GM19240 (cell line): ENCODE measurements around the gene GAS7.
A peak's percentile ranks its signal among the peaks of the same experiment; 100 is the strongest.
"Not testable (repeated sequence)": the region's sequence is repeated elsewhere in the genome, so short reads cannot be mapped to it uniquely, and the experiment has no call there.

Source experiments
- DNase-seq: peaks from one replicate; pipeline ENCODE4 v3.0.0; 2011; ENCODE audit warnings: low spot score; ENCODE audit not compliant: insufficient read length

GAS7 gene

GRCh38 chr17:10075919-10076318 lies 122.5 kb downstream of the GAS7 start:
- DNase-seq, result no peak

- no peak for DNase-seq
Observed at GRCh38 chr17:10073941-10074340, 124.5 kb downstream of the GAS7 start.

DNA sequence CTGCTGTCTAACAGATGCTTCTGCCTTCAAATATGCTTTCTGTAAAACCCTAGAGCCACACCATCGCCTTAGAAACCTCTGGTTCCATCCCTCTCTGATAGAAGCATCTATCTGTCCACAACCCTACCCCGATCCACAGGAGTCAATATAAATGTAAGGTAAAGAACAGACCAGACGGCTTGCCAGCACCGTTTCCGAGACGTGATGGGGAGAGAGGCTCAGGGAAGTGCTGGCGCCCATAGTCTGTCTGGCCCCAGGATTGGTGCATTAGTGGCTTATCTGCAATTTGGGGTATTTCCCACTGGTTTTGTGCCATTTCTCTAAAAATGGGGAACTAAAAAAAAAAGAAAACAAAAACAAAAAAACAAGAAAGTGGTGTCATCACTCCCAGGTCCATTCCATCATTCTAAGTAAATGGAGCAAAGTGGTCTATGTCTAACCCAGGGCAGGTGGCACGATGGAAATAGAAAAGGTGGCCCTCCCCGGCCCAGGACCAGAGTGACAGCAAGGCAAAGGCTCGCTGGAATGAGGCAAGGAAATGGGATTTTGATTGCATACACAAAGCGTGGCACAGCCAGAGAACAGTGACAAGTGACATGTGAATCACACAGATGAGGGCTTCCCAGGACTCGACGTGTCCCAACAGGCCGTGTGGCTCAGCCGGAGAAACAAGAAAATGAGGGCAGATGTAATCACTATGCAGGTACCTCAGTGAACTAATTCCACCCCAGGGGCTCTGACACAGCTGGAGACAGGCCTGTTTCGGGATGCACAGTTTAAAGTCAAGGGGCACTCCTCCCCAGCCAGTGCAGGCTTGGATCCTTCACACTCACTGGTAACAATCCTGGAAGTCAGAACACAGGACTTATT lies 125.6 kb downstream of the GAS7 start:
- no peak for DNase-seq

DNA sequence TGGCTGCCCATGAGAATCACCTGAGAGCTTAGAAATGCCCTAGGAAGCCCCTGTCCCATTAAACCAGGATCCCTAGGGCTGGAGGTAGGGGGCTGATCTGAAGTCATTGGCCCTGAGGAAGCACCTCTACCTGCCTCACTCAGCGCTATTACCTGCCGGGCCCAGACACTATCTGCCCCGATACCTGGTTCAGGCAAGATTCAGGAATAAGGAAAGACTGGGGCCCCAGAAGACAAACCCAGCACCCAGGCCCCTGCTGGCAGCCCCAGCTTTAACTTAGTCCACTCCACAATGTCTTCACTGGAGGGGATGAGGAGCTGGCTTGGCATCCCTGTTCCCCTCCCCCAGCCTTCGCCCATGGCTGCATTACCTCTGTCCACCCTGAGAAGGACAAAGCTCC lies 126.3 kb downstream of the GAS7 start:
- no peak for DNase-seq

GRCh38 chr17:10071141-10071540 lies 127.3 kb downstream of the GAS7 start:
- no peak for DNase-seq

DNA sequence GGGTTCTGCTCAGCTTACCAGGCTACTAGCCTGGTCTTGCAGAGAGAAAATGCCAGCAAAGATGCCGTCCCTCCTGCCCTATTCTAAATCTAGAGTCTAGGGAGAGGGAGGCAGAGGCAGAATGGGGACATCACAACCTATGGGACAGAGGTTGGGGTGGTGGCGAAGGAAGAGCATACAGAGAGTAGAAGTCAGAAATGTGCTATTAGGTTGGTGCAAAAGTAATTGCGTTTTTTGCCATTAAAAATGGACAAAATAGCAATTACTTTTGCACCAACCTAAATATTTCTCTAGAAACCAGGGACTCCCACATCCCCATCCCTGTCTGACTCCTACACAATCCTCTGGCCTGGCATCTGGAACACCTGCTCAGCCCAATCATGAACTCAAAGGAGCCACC lies 127.7 kb downstream of the GAS7 start:
- DNase-seq, result no peak

GRCh38 chr17:10069301-10069700 lies 129.1 kb downstream of the GAS7 start:
- DNase-seq, result no peak

DNA sequence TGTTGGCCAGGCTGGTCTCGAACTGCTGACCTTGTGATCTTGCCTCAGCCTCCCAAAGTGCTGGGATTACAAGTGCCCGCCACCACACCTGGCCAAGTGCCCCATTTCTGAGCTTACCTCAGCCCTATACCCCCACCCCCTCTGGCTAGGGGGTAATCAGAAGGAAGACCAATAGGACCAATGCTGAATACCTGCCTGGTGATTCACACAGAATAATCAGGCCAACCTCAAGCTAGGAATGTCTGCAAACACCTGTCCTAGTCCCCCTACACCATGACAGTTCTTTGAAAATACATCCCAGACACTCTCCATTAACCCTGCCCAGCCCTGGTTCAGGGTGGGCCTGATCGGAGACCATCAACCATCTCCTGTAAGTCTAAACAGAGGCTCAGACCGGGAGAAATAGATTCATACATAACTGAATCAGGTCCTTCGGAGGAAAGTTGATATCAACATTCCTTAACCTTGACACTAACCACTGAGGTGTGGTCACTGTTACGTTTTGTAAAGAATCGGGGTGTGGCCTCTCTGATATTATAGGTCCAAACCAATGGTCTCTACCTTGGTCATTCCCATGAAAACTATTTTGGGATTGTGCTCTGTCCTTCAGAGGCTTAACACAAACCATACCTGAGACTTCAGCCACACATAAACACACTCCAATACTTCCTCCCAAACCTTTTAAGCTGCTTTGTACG lies 130.8 kb downstream of the GAS7 start:
- DNase-seq, result no peak

GRCh38 chr17:10064536-10064935 lies 133.9 kb downstream of the GAS7 start:
- DNase-seq, result no peak

DNA sequence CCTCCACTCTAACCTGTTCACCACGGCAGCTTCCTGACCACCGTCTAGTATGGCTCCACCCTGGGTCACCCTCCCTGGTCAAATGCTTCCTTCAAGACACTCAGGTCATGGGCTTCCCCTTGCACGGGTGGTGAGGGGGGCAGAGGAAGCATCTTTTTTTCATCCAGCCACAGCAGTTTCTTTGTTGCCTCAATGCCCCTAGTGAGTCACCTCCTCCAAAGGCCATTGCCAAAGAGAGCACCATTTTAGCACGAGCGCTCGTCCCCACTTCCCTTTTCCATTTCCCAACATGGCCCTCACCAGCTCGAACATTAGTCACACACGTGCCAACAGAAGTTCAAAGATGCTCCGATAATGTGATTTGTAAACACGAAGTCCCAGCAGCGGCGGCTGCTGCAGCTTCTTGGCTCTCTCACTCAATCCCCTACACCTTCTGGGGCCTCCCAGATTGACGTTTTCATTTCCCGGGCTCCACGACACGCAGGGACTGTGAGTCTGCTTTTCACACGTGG lies 134.6 kb downstream of the GAS7 start:
- no peak for DNase-seq

GRCh38 chr17:10062691-10063385 lies 135.6 kb downstream of the GAS7 start:
- DNase-seq, result no peak

DNA sequence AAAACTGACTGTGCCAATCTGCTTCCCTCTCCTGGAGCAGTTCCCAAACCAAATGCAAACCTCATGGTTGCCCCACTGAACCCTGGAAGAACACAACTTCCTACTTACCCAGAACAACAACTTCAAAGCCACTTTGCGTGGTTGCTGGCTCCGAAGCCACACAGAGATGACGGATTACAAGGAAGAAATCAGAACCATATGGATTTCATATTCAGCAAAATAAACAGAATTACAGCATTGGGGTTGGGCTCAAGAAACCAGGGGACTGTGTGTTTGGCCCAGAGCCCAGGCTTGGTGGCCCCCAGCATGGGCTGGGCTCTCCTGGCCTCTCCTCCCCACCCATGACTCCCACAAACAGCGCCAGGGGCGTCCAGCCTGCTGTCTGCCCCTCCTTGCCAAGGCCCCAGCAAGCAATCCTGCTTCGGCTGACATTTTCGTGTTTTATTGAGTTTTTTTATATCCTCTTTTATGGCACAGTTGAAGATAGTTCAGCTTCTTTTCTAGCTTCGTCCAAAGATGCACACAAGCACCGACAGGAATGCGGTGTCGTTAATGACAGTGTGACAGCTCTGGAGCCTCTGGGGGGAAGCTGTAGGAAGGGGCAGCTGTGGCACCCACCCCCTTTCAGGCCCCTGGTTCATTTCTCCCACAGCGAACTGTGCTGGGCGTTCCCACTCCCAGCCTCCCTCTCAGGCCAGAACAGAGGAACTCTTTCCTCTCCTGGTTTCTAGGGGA lies 137.1 kb downstream of the GAS7 start:
- no peak for DNase-seq

DNA sequence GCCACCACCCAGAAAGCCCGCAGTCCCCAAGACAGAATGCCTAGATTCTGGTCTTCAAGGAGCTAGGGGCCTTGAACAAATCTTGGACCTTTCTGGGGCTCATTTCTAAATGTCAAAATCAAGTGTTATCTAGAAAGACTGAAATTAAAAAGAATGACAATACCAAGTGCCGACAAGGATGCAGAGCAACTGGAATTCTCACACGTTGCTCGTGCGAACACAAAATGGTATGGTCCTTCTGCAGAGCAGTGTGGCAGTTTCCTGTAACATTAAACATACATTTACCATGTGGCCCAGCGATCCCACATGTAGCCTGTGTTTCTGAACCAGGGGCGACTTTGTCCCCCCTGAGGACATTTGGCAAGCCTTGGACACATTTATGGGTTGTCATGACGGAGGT lies 137.9 kb downstream of the GAS7 start:
- DNase-seq, result no peak

GRCh38 chr17:10059684-10060211 lies 138.7 kb downstream of the GAS7 start:
- DNase-seq, result peak; percentile 94

DNA sequence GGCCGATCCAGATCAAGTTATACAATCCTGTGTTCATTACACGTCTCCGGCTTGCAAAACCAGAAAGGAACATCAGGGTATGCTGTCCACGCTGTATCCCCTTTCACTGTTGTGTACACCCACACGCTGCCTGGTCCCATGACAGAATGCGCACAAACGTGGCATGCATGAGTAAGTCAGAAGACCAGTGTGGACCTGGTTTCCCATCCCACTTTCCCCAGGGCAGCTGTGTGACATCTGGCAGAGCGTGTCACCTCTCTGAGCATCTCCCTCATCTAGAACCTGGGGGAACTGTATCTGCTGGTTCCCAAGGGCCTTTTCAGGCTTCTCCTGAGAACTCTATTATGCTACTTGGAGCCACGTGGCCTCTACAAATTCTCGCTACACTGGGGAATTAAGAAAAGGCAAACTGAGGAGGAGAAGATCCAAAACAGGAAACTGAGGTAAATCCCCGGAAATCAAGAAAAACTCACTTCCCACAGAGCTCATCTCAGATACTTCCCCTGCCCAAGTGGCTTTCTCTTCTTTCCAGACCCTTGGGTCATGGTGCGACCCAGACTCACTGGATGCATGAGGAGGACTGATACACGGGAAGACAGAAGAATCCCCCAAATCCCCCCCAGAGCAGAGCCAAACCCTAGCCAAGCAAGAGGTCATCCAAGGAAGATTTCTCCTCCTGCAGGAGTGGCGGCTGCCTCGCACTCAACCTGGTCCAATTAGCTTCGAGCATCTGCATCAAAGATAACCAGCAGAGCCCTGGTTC lies 139.3 kb downstream of the GAS7 start:
- DNase-seq, result no peak

GRCh38 chr17:10057466-10057865 lies 140.9 kb downstream of the GAS7 start:
- not testable (repeated sequence) for DNase-seq

DNA sequence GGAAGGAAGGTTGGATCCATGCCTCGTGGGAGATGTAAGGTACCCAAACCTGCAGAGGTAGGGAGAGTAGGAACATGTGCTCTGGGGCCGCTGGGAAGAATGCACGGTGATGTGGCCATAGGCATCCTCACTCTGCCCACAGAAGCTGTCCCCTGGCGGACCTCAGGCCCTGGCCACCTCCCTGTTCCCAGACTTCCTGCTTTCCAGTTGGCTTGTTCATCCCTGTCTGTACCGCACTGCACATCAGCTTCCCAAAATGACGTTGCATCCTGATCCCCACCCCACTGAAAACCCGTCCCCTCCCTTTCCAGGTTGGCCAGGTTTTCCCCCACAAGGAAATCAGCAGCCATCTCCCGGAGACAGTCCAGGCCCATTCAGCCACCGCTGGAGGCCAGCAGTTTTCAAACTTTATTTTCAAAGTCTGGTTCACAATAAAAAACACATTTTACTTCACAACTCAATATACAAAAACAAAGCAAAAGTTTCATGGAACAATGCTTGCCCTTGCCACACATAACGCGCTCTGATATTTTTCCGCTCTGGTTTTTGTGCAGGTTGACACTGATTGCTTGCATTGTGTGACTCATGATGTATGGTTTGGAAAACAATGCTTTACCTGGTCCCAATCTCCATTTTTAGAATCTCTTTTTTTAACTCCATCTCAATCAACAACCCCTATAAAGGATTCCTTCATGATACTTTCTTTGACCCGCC lies 143.0 kb downstream of the GAS7 start:
- no peak for DNase-seq

- DNase-seq, result no peak
Observed at GRCh38 chr17:10053782-10054540, 144.4 kb downstream of the GAS7 start.
